ENCODE results near the gene FURIN. TPM values are rescaled to one million over a fixed set of nuclear protein-coding genes. Genes with fewer than 3 reads are reported as not detected.
A peak's percentile ranks its signal among the peaks of the same experiment; 100 is the strongest.

Gene FURIN
- total and polyA plus RNA-seq, 12 donors, result 29.5 to 82.5 (median 40.9) TPM

DNA sequence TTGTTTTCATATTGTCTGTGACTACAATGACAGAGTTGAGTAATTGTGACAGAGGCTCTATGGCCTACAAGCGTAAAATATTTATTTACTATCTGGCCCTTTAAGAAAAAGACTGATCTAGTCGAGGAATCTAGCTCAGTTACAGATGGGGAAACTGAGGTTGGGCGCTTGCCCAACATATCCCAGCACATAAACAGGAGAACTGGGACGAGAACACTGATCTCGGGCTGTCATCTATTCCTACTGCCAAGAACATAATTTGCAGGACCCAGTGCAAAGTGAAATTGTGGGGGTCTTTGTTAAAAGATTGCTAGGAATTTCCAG is 17.9 kb downstream of the FURIN start:
- no peak for ATAC-seq
- no peak for DNase-seq
- intact Hi-C loops (cut with DNase I), result loop anchor here (1.0 to 10.0 kb wide), 9 partner anchors 169 to 391 kb away; partner anchors contain the start of genes BLM (in 4 of the 10) and CRTC3 (in 1 of the 10)
- TF ChIP-seq, protein P1, sequence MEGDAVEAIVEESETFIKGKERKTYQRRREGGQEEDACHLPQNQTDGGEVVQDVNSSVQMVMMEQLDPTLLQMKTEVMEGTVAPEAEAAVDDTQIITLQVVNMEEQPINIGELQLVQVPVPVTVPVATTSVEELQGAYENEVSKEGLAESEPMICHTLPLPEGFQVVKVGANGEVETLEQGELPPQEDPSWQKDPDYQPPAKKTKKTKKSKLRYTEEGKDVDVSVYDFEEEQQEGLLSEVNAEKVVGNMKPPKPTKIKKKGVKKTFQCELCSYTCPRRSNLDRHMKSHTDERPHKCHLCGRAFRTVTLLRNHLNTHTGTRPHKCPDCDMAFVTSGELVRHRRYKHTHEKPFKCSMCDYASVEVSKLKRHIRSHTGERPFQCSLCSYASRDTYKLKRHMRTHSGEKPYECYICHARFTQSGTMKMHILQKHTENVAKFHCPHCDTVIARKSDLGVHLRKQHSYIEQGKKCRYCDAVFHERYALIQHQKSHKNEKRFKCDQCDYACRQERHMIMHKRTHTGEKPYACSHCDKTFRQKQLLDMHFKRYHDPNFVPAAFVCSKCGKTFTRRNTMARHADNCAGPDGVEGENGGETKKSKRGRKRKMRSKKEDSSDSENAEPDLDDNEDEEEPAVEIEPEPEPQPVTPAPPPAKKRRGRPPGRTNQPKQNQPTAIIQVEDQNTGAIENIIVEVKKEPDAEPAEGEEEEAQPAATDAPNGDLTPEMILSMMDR (IDR thresholded peaks at IDR 0.05), result peak in 5 of 9 donors; percentile 1 to 25 (median 14)
- Histone ChIP-seq H3K4me3 (peak overlapping the region in 6 of 10 donors; percentile 65 to 83 (median 76)), H3K36me3 (peaks cover 0 to 69% (median 30%) of the 10 kb centered on the region in 9 donors), H3K27me3 (no peaks in the 10 kb centered on the region), H3K4me1 (peaks cover 16 to 66% (median 50%) of the 10 kb centered on the region in 9 donors), H3K9me3 (no peaks in the 10 kb centered on the region), H3K27ac (peak overlapping the region in 9 of 10 donors; percentile 33 to 100 (median 97))
- WGBS, 2 donors, result 34 to 35% methylated on average over 5 of the region's 5 CpGs

DNA sequence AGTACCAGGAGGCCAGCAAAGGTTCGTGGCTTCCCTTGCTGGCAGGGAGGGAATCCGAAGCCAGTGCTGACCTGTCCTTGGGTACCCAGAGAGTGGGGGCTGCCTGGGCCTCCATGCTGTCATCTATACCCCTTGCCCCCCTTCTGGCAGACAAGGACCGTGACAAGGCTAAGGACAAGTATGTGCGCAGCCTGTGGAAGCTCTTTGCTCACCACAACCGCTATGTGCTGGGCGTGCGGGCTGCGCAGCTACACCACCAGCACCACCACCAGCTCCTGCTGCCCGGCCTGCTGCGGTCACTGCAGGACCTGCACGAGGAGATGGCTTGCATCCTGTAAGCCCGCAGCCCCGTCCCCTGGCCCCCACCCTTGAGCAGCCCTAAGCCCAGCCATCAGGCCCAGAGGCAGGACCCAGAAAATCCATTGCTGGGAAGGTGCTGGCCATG is 18.7 kb downstream of the FURIN start:
- ATAC-seq, result no peak
- intact Hi-C loops (cut with DNase I), result loop anchor here in 7 of 10 donors (2.0 to 10.0 kb wide), 8 partner anchors 170 to 392 kb away; partner anchors contain the start of genes BLM (in 4 of the 7) and CRTC3 (in 1 of the 7)
- TF ChIP-seq, protein P1 (IDR thresholded peaks at IDR 0.05), result no peak

DNA sequence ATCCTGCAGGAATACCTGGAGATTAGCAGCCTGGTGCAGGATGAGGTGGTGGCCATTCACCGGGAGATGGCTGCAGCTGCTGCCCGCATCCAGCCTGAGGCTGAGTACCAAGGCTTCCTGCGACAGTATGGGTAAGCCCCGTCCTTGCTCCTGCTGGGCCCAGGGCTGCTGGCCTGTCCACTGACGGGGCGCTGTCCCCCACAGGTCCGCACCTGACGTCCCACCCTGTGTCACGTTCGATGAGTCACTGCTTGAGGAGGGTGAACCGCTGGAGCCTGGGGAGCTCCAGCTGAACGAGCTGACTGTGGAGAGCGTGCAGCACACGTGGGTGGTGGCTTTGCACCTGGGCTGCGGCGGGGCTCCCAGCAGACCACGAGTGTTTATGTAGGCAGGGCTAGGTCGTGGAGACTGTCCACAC is 20.9 kb downstream of the FURIN start:
- TF ChIP-seq, protein P1 (IDR thresholded peaks at IDR 0.05), result no peak
- Histone ChIP-seq H3K4me3 (no peak overlapping the region), H3K27ac (no peak overlapping the region), H3K36me3 (peaks cover 5 to 81% (median 45%) of the 10 kb centered on the region in 9 donors), H3K27me3 (no peaks in the 10 kb centered on the region), H3K9me3 (no peaks in the 10 kb centered on the region), H3K4me1 (peaks cover 11 to 47% (median 33%) of the 10 kb centered on the region in 9 donors)
- 93 to 95% methylated on average over 18 of the region's 18 CpGs for WGBS, 2 donors
- intact Hi-C loops (cut with DNase I), result loop anchor here in 7 of 10 donors (5.0 to 10.0 kb wide), 7 partner anchors 172 to 395 kb away; partner anchors contain the start of genes BLM (in 4 of the 7) and CRTC3 (in 1 of the 7)
- DNase-seq (no peak), ATAC-seq (no peak)

More for the DNA sequence above, 18.7 kb downstream of the FURIN start:
- 88 to 89% methylated on average over 13 of the region's 13 CpGs for WGBS, 2 donors
- Histone ChIP-seq H3K27ac (peak overlapping the region in 4 of 10 donors; percentile 95 to 100 (median 99)), H3K4me3 (no peak overlapping the region), H3K9me3 (no peaks in the 10 kb centered on the region), H3K36me3 (peaks cover 0 to 69% (median 29%) of the 10 kb centered on the region in 9 donors), H3K27me3 (no peaks in the 10 kb centered on the region), H3K4me1 (peaks cover 16 to 66% (median 50%) of the 10 kb centered on the region in 9 donors)
- DNase-seq, result no peak

DNA sequence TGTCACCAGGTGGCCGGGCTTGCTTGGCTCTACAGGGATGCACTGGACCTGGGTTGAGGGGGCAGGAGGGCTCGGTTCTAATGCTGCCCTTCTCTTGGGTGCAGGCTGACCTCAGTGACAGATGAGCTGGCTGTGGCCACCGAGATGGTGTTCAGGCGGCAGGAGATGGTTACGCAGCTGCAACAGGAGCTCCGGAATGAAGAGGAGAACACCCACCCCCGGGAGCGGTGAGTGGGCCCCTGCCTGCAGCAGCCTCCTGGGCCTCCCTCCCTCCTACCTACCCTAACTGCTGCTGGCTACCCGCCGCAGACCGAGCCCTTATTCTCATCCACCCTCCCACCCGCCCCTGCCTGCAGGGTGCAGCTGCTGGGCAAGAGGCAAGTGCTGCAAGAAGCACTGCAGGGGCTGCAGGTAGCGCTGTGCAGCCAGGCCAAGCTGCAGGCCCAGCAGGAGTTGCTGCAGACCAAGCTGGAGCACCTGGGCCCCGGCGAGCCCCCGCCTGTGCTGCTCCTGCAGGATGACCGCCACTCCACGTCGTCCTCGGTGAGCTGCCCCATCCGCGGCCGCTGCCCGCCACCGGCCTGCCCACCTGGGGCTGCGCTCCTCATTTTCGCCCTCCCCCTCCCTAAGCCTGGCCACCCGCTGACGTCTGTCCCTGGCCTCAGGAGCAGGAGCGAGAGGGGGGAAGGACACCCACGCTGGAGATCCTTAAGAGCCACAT is 21.5 kb downstream of the FURIN start:
- no peak for DNase-seq
- TF ChIP-seq, protein P1 (IDR thresholded peaks at IDR 0.05), result no peak
- 91 to 92% methylated on average over 31 of the region's 31 CpGs for WGBS, 2 donors
- Histone ChIP-seq H3K36me3 (peaks cover 5 to 87% (median 46%) of the 10 kb centered on the region in 9 donors), H3K27ac (no peak overlapping the region), H3K27me3 (no peaks in the 10 kb centered on the region), H3K4me1 (peaks cover 11 to 42% (median 31%) of the 10 kb centered on the region in 9 donors), H3K4me3 (no peak overlapping the region), H3K9me3 (no peaks in the 10 kb centered on the region)
- intact Hi-C loops (cut with DNase I), result loop anchor here in 7 of 10 donors (5.0 to 10.0 kb wide), 7 partner anchors 173 to 395 kb away; partner anchors contain the start of genes BLM (in 4 of the 7) and CRTC3 (in 1 of the 7)
- ATAC-seq, result no peak

Measured in heart right ventricle (tissue), 16 donors.